CD4-positive, CD25-positive, alpha-beta regulatory T cell (primary cell): ENCODE measurements around the gene ANKRD13B. TPM values are rescaled to one million over a fixed set of nuclear protein-coding genes. Genes with fewer than 3 reads are reported as not detected.
"Not testable (repeated sequence)": the region's sequence is repeated elsewhere in the genome, so short reads cannot be mapped to it uniquely, and the experiment has no call there.

Experiments
- ATAC-seq, 2 donors: fragments of 150-1000 bp; cut with Tn5 transposase; one replicate each; pipeline ENCODE4 v1.10.0; 2021; ENCODE audit warnings: low read depth in 2 of 2, moderate number of reproducible peaks in 2 of 2, moderate library complexity in 1 of 2
- DNase-seq, 3 donors: peaks; one replicate each; pipeline versions ENCODE4 v3.0.0 to v3.0.0-alpha.2; 2012 to 2022; ENCODE audit warnings: mixed read lengths in 1 of 3
- H3K27ac ChIP-seq: one replicate; pipeline ENCODE4 v1.7.0; 2013; ENCODE audit warnings: mild to moderate bottlenecking, low read length; ENCODE audit not compliant: insufficient read depth, poor library complexity, severe bottlenecking
- H3K27me3 ChIP-seq: one replicate; pipeline ENCODE4 v1.7.0; 2013; ENCODE audit warnings: low read length; ENCODE audit not compliant: control insufficient read depth, insufficient read depth
- H3K36me3 ChIP-seq: one replicate; pipeline ENCODE4 v1.7.0; 2013; ENCODE audit warnings: mild to moderate bottlenecking, low read length, moderate library complexity; ENCODE audit not compliant: control insufficient read depth, insufficient read depth
- H3K4me1 ChIP-seq: 2 replicates; pipeline ENCODE4 v1.7.0; 2013; ENCODE audit warnings: mild to moderate bottlenecking, low read length; ENCODE audit not compliant: insufficient read depth, control insufficient read depth, poor library complexity, severe bottlenecking
- H3K4me3 ChIP-seq: one replicate; pipeline ENCODE4 v1.7.0; 2013; ENCODE audit warnings: low read depth, mild to moderate bottlenecking, low read length, moderate library complexity
- H3K9me3 ChIP-seq, 2 experiments: 1 replicate in 1 of 2; 2 replicates in 1 of 2; pipeline ENCODE4 v1.7.0; 2013; ENCODE audit warnings: low read length in 2 of 2, mild to moderate bottlenecking in 1 of 2, moderate library complexity in 1 of 2; ENCODE audit not compliant: control insufficient read depth in 2 of 2
- H3K27ac Mint-ChIP-seq, 3 donors: one replicate each; pipeline ENCODE4 v1.8.0; 2020 to 2022; ENCODE audit warnings: mild to moderate bottlenecking in 3 of 3, mixed read lengths in 3 of 3, moderate library complexity in 2 of 3
- H3K27me3 Mint-ChIP-seq: one replicate; pipeline ENCODE4 v1.8.0; 2022; ENCODE audit warnings: mild to moderate bottlenecking, mixed read lengths
- H3K36me3 Mint-ChIP-seq: one replicate; pipeline ENCODE4 v1.8.0; 2020; ENCODE audit warnings: mixed read lengths
- H3K4me1 Mint-ChIP-seq, 4 donors: one replicate each; pipeline ENCODE4 v1.8.0; 2020 to 2022; ENCODE audit warnings: mixed read lengths in 4 of 4, mild to moderate bottlenecking in 1 of 4
- H3K4me3 Mint-ChIP-seq, 4 donors: one replicate each; pipeline ENCODE4 v1.8.0; 2020 to 2022; ENCODE audit warnings: mild to moderate bottlenecking in 4 of 4, mixed read lengths in 4 of 4, moderate library complexity in 3 of 4
- H3K9me3 Mint-ChIP-seq, 7 donors: one replicate each; pipeline ENCODE4 v1.8.0; 2020 to 2022; ENCODE audit warnings: mixed read lengths in 7 of 7, mild to moderate bottlenecking in 3 of 7, moderate library complexity in 2 of 7
- polyA plus RNA-seq, 4 donors: library from polyadenylated mRNA; unstranded; fragments of 300-500 nt; fragmentation: Illumina TruSeq; gene quantifications; one replicate each; pipeline ENCODE4 v1.2.3, GENCODE V29; 2021
- total RNA-seq: library from RNA; stranded (reverse); gene quantifications from one replicate; pipeline ENCODE4 v1.2.3, GENCODE V29; 2022

The ANKRD13B gene
- total and polyA plus RNA-seq, 5 donors from 2014 or later: 0.05 to 5.9 (median 0.18) TPM; not detected in 2

DNA sequence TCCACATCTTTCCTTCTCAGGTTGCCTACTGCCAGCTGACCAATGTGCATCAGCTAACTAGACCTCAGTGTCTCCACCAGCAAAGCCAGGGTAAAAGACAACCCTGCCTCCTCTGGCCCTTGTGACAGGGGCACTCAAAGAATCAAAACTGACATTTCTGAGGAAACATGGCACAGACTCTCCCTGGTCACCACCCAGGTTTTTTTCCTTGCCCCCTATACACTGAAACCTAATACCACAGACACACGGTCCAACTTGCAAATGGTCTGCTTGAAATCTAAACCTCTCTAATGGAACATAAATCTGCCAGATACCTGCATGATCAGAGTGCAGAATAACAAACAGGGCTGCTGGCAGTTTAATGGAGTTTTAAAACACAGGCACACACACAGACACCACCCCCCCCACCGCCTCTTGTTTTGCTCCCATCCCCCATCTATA lies 49.3 kb downstream of the ANKRD13B start:
- peaks cover 18% of the 10 kb centered on the region for H3K36me3 Mint-ChIP-seq
- Histone ChIP-seq H3K27ac (no peak overlapping the region), H3K36me3 (peaks cover 35% of the 10 kb centered on the region)

DNA sequence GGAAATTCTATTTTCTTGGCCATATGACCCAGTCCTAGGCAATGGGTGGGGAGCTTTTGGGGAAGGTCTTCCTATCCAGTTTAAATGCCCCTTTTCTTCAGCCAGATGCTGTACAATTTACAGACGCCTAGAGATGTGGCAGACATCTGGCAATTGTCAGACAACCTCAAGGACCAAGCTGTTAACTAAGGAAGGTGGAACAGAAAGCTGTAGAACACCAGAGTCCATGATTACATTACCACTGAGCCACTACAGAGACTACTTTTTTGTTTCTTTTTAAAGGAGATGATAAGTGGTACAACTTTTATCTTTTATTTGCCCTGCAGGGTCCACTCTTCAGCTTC lies 50.9 kb downstream of the ANKRD13B start:
- H3K36me3 Mint-ChIP-seq: peaks cover 27% of the 10 kb centered on the region
- ATAC-seq (no peak), DNase-seq (no peak)
- Histone ChIP-seq H3K4me3 (no peak overlapping the region), H3K27ac (no peak overlapping the region), H3K9me3 (no peaks in the 10 kb centered on the region), H3K4me1 (no peaks in the 10 kb centered on the region), H3K36me3 (peaks cover 44% of the 10 kb centered on the region), H3K27me3 (no peaks in the 10 kb centered on the region)
- peak overlapping the region in 1 of 3 donors; percentile 48 for H3K27ac Mint-ChIP-seq
- no peaks in the 10 kb centered on the region for H3K27me3 Mint-ChIP-seq
- no peaks in the 10 kb centered on the region for H3K9me3 Mint-ChIP-seq
- peaks cover 12 to 30% (median 15%) of the 10 kb centered on the region in 4 donors for H3K4me1 Mint-ChIP-seq
- H3K4me3 Mint-ChIP-seq: no peak overlapping the region

More for the DNA sequence above, 49.3 kb downstream of the ANKRD13B start:
- Mint-ChIP-seq H3K27me3 (no peaks in the 10 kb centered on the region), H3K27ac (peak overlapping the region; percentile 36 to 89 (median 57)), H3K4me3 (no peak overlapping the region), H3K9me3 (no peaks in the 10 kb centered on the region), H3K4me1 (peaks cover 12 to 31% (median 14%) of the 10 kb centered on the region in 4 donors)
- Histone ChIP-seq H3K27me3 (no peaks in the 10 kb centered on the region), H3K4me1 (no peaks in the 10 kb centered on the region), H3K9me3 (no peaks in the 10 kb centered on the region), H3K4me3 (no peak overlapping the region)
- ATAC-seq: no peak
- no peak for DNase-seq

DNA sequence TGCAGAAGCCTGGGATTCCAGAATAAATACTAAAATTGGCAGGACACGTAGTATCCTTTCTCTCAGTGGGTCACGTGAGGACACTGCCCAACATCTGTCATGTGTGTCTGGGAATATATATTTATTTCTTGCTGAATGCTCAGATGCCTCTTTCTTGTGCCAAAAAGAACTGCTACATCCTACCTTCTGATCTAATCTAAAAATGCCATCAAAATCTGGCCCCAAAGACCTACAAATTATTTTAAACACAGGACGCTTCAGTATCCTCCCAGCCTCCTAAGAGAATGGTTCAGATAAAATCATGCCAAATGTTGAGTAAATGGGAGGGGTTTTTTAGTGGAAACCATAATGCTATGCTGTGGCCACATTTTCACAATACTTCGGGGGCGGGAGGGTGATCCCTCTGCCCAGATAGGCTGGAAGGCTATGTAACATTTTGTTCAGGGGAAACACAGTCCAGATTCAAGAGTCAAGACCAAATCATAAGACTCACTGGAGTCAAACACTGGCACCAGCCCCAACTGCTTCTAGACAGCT lies 52.7 kb downstream of the ANKRD13B start:
- Mint-ChIP-seq H3K36me3 (peaks cover 34% of the 10 kb centered on the region), H3K27me3 (no peaks in the 10 kb centered on the region), H3K9me3 (no peaks in the 10 kb centered on the region), H3K4me1 (peaks cover 2 to 18% (median 12%) of the 10 kb centered on the region in 4 donors), H3K4me3 (no peak overlapping the region), H3K27ac (peak overlapping the region in 2 of 3 donors; percentile 56 to 79)
- DNase-seq (no peak), ATAC-seq (no peak)
- no peaks in the 10 kb centered on the region for H3K4me1 ChIP-seq
- no peaks in the 10 kb centered on the region for H3K9me3 ChIP-seq
- H3K27me3 ChIP-seq: no peaks in the 10 kb centered on the region
- no peak overlapping the region for H3K4me3 ChIP-seq
- no peak overlapping the region for H3K27ac ChIP-seq
- H3K36me3 ChIP-seq: peaks cover 55% of the 10 kb centered on the region

DNA sequence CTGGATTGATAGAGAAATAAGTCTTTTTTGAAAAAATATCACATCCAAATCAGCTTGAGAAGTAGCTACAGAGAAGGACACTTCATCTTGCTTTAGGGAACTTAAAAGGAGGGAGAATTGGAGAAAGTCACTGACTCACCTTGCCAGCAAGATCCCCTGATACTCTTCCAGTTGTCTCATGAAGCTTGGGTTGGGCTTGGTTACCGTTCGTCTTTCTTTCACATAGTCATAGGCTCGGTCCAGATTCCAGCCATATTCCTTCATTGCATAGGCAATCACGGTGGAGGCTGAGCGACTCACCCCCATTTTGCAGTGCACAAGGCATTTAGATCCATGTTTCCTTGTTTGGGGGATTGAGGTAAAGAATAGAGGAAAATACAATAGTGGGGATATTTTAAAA lies 55.1 kb downstream of the ANKRD13B start:
- Mint-ChIP-seq H3K27me3 (no peaks in the 10 kb centered on the region), H3K4me1 (peaks cover 0 to 12% (median 3%) of the 10 kb centered on the region in 4 donors), H3K9me3 (no peaks in the 10 kb centered on the region), H3K36me3 (peaks cover 43% of the 10 kb centered on the region), H3K4me3 (no peak overlapping the region), H3K27ac (no peak overlapping the region)
- no peaks in the 10 kb centered on the region for H3K4me1 ChIP-seq
- no peak overlapping the region for H3K4me3 ChIP-seq
- DNase-seq (no peak), ATAC-seq (no peak)
- H3K9me3 ChIP-seq: no peaks in the 10 kb centered on the region
- no peak overlapping the region for H3K27ac ChIP-seq
- H3K27me3 ChIP-seq: no peaks in the 10 kb centered on the region
- peaks cover 62% of the 10 kb centered on the region for H3K36me3 ChIP-seq

DNA sequence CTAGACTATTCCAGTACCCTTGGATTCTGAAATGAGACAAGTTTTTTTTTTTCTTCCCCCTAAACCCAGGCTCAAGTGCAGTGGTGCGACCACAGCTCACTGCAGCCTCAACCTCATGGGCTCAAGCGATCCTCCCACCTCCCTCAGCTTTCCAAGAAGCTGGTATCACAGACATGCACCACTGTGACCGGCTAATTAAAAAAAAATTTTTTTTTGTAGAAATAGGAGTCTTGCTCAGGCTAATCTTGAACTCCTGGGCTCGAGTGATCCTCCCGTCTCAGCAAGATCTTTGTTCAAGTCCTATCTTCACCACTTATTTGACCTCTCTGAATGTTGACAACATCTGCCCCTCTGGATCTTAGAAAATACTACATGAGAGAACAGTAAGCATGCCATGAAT lies 56.4 kb downstream of the ANKRD13B start:
- no peaks in the 10 kb centered on the region for H3K27me3 ChIP-seq
- ATAC-seq (no peak), DNase-seq (no peak)
- H3K27ac ChIP-seq: no peak overlapping the region
- Mint-ChIP-seq H3K4me3 (no peak overlapping the region), H3K4me1 (peaks cover 0 to 12% (median 3%) of the 10 kb centered on the region in 4 donors), H3K36me3 (peaks cover 44% of the 10 kb centered on the region), H3K27me3 (no peaks in the 10 kb centered on the region), H3K27ac (peak overlapping the region in 1 of 3 donors; percentile 62), H3K9me3 (no peaks in the 10 kb centered on the region)
- H3K4me3 ChIP-seq: no peak overlapping the region
- no peaks in the 10 kb centered on the region for H3K4me1 ChIP-seq
- no peaks in the 10 kb centered on the region for H3K9me3 ChIP-seq
- peaks cover 57% of the 10 kb centered on the region for H3K36me3 ChIP-seq

DNA sequence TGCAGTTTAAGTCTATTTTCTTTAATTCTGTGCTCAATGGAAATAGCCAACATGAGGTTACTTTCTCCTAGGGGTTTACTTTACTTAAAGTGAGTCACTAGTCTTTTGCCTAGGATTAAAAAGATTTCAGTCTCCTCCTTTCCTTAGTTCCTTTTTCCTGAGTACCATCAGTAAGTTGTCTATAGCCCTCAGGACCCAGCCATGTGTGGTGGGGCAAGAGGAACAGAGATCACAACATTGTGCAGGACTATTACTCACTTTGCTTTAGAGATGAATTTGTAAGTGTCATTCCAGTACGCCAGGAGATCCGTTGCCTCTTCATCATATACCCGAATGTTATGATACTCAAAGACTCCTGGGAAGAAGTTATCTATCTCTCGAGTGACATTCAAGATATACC lies 57.5 kb downstream of the ANKRD13B start:
- no peaks in the 10 kb centered on the region for H3K9me3 ChIP-seq
- H3K4me1 ChIP-seq: no peaks in the 10 kb centered on the region
- no peaks in the 10 kb centered on the region for H3K9me3 Mint-ChIP-seq
- H3K27me3 Mint-ChIP-seq: no peaks in the 10 kb centered on the region
- no peak overlapping the region for H3K27ac ChIP-seq
- no peak overlapping the region for H3K4me3 Mint-ChIP-seq
- H3K4me3 ChIP-seq: no peak overlapping the region
- peaks cover 0 to 12% (median 1%) of the 10 kb centered on the region in 4 donors for H3K4me1 Mint-ChIP-seq
- no peaks in the 10 kb centered on the region for H3K27me3 ChIP-seq
- no peak for ATAC-seq
- peaks cover 57% of the 10 kb centered on the region for H3K36me3 ChIP-seq
- no peak for DNase-seq
- peaks cover 43% of the 10 kb centered on the region for H3K36me3 Mint-ChIP-seq
- peak overlapping the region in 1 of 3 donors; percentile 48 for H3K27ac Mint-ChIP-seq

DNA sequence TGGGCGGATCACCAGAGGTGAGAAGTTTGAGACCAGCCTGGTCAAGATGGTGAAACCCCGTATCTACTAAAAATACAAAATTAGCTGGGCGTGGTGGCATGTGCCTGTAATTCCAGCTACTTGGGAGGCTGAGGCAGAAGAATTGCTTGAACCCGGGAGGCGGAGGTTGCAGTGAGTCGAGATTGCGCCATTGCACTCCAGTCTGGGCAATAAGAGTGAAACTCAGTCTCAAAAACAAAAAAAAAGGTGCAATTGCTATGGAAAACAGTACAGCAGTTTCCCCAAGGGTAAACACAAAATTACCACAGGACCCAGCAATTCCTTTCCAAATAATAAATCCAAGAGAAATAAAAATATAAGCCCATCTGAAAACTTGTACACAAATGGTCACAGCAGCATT lies 59.0 kb downstream of the ANKRD13B start:
- H3K4me1 ChIP-seq, H3K27me3 Mint-ChIP-seq, H3K9me3 Mint-ChIP-seq, DNase-seq, H3K4me3 ChIP-seq, ATAC-seq, H3K27me3 ChIP-seq, H3K27ac Mint-ChIP-seq, H3K27ac ChIP-seq, H3K4me3 Mint-ChIP-seq, H3K9me3 ChIP-seq: not testable (repeated sequence)
- peaks cover 58% of the 10 kb centered on the region for H3K36me3 ChIP-seq
- Mint-ChIP-seq H3K36me3 (peaks cover 45% of the 10 kb centered on the region), H3K4me1 (peaks cover 0 to 16% (median 2%) of the 10 kb centered on the region in 4 donors)

DNA sequence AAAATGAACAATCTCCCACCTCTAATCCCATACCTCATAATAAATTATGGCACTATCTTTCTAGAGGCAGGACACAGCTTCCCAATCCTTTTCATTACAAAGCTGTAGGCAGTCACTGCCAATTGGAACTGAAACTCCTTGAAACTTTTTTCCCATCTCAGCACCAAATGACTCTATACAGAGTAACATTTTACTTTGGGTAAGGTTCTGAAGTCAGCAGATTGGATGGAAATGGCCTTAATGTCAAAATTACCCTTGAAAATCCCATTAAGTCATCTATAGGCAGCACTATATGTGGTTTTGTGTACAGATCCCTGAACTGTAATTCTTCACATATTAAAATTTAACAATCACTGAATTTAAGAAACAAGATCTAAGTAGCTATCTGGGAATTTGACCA lies 60.0 kb downstream of the ANKRD13B start:
- DNase-seq (no peak), ATAC-seq (no peak)
- Histone ChIP-seq H3K9me3 (no peaks in the 10 kb centered on the region), H3K27me3 (no peaks in the 10 kb centered on the region), H3K27ac (no peak overlapping the region), H3K36me3 (peaks cover 51% of the 10 kb centered on the region), H3K4me3 (no peak overlapping the region), H3K4me1 (no peaks in the 10 kb centered on the region)
- H3K27me3 Mint-ChIP-seq: no peaks in the 10 kb centered on the region
- H3K4me1 Mint-ChIP-seq: peaks cover 0 to 16% (median 2%) of the 10 kb centered on the region in 4 donors
- H3K9me3 Mint-ChIP-seq: no peaks in the 10 kb centered on the region
- peaks cover 42% of the 10 kb centered on the region for H3K36me3 Mint-ChIP-seq
- no peak overlapping the region for H3K4me3 Mint-ChIP-seq
- peak overlapping the region in 1 of 3 donors; percentile 17 for H3K27ac Mint-ChIP-seq
